ENCODE data around the gene RAD51.

Gene RAD51

GRCh38 chr15:40693904-40694687, 878 bp upstream of the RAD51 start:
- TF ChIP-seq CTCF (IDR thresholded peaks at IDR 0.05; ENCODE audit: unreplicated experiment in 3 of 3), result no peak
- Mint-ChIP-seq H3K9me3 (no peaks in the 10 kb centered on the region), H3K36me3 (ENCODE audit: low read depth) (peaks cover 17% of the 10 kb centered on the region), H3K4me1 (peaks cover 36% of the 10 kb centered on the region), H3K4me3 (peak overlapping the region; percentile 97 to 99 (median 99)), H3K27me3 (ENCODE audit: low read depth) (peaks cover 4% of the 10 kb centered on the region), H3K27ac (peak overlapping the region; percentile 92 to 98 (median 97))

GRCh38 chr15:40695469-40695890, 506 bp downstream of the RAD51 start:
- Mint-ChIP-seq H3K4me1 (peaks cover 30% of the 10 kb centered on the region), H3K27ac (peak overlapping the region; percentile 70 to 98 (median 97)), H3K9me3 (no peaks in the 10 kb centered on the region), H3K36me3 (ENCODE audit: low read depth) (peaks cover 17% of the 10 kb centered on the region), H3K4me3 (peak overlapping the region; percentile 97 to 99 (median 99)), H3K27me3 (ENCODE audit: low read depth) (peaks cover 4% of the 10 kb centered on the region)
- TF ChIP-seq CTCF (IDR thresholded peaks at IDR 0.05; ENCODE audit: unreplicated experiment in 3 of 3), result no peak

- Mint-ChIP-seq H3K27me3 (ENCODE audit: low read depth) (peaks cover 4% of the 10 kb centered on the region), H3K4me3 (peak overlapping the region; percentile 97 to 99 (median 99)), H3K27ac (no peak overlapping the region), H3K4me1 (peaks cover 30% of the 10 kb centered on the region), H3K9me3 (no peaks in the 10 kb centered on the region), H3K36me3 (ENCODE audit: low read depth) (peaks cover 21% of the 10 kb centered on the region)
- no peak for TF ChIP-seq CTCF (IDR thresholded peaks at IDR 0.05; ENCODE audit: unreplicated experiment in 3 of 3)
Observed at GRCh38 chr15:40696228-40696627, 1.3 kb downstream of the RAD51 start.

- Mint-ChIP-seq H3K27me3 (ENCODE audit: low read depth) (peaks cover 4% of the 10 kb centered on the region), H3K9me3 (no peaks in the 10 kb centered on the region), H3K4me3 (peak overlapping the region; percentile 37 to 69 (median 67)), H3K36me3 (ENCODE audit: low read depth) (peaks cover 13% of the 10 kb centered on the region), H3K4me1 (peaks cover 30% of the 10 kb centered on the region), H3K27ac (peak overlapping the region in 2 of 3 experiments; percentile 26 to 83)
- no peak for TF ChIP-seq CTCF (IDR thresholded peaks at IDR 0.05; ENCODE audit: unreplicated experiment in 3 of 3)
Observed at GRCh38 chr15:40697916-40698315, 2.9 kb downstream of the RAD51 start.

- Mint-ChIP-seq H3K36me3 (ENCODE audit: low read depth) (peaks cover 14% of the 10 kb centered on the region), H3K4me3 (no peak overlapping the region), H3K27ac (no peak overlapping the region), H3K27me3 (ENCODE audit: low read depth) (no peaks in the 10 kb centered on the region), H3K4me1 (peaks cover 9% of the 10 kb centered on the region), H3K9me3 (no peaks in the 10 kb centered on the region)
- no peak for TF ChIP-seq CTCF (IDR thresholded peaks at IDR 0.05; ENCODE audit: unreplicated experiment in 3 of 3)
Observed at GRCh38 chr15:40702077-40702476, 7.1 kb downstream of the RAD51 start.

GRCh38 chr15:40706121-40706520, 11.1 kb downstream of the RAD51 start:
- Mint-ChIP-seq H3K27ac (no peak overlapping the region), H3K36me3 (ENCODE audit: low read depth) (peaks cover 25% of the 10 kb centered on the region), H3K4me3 (no peak overlapping the region), H3K4me1 (no peaks in the 10 kb centered on the region), H3K9me3 (no peaks in the 10 kb centered on the region), H3K27me3 (ENCODE audit: low read depth) (no peaks in the 10 kb centered on the region)
- TF ChIP-seq CTCF (IDR thresholded peaks at IDR 0.05; ENCODE audit: unreplicated experiment in 3 of 3), result no peak

All from nephron (organoid).